GM21423 (cell line): ENCODE measurements around the gene AP2A2.

ENCODE experiments used
- ATAC-seq: cut with Tn5 transposase; IDR thresholded peaks from one replicate; pipeline ENCODE4 v1.9.1; 2021; ENCODE audit warnings: mild to moderate bottlenecking, moderate library complexity; ENCODE audit not compliant: unreplicated experiment

Gene AP2A2

DNA sequence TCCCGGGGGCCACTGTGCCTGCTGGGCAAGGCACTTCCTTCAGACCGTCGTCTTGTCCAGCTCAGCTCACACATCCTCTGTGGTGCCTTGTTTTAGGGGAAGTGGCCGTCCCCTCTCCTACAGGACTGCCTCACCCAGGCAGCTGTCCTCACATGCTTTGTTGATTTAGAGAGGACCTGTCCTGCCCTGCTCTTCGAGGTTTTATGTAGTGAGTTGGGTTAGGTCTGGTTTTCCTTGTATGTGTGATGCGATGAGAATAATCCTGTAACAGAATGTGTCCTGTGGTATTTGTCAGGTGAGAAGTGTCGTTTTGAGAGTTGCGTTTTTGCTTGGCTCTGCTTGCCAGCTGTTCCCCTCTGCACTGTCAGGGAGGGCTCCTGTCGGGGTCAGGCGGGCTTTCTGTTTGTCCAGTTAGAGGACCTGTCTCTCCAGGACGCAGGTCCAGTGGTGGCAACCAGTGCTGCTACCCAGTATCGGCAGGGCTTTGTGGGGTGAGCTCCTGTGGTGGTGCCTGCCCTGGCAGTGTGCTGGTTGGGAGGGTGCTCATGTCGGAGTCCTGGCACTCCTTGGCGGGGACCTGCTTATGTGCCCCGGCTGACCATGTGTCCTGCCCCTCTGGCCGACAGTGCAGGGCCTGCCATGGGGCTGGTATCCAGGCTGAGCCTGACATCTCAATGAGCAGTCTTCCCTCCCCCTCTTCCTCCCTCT, 69.5 kb downstream of the AP2A2 start:
- ATAC-seq, result no peak

DNA sequence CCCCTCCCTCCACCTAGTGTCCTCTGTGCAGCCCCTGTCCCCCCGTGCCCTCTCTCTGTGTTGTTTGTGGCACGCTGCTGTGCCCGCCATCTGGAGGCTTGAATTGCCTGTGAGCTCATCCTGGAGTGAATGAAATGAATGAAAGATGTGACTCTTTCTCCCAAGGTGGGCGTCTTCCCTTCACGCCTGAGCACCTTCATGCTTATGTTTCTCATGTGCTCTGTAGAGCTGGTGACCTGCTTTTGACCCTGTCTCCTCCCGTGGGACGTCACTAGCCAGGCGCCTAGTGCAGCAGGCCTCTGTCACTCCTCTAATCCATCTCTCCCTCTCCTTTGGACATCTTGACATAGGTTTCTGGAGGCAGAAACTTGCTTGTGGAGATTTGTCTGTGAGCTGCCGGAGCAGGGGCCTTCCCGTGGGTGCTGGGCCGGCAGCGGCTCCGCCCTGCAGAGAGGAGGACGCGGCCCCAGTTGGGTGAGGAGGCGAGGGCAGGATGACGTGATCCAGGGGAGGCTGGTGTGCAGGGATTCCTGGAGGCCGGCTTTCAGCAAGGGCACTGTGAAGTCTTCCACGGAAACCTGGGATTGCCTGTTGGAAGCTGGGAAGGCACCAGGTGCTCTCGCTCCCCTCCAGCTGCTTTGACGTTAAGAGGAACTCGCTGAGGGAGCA, 70.2 kb downstream of the AP2A2 start:
- ATAC-seq, result no peak

DNA sequence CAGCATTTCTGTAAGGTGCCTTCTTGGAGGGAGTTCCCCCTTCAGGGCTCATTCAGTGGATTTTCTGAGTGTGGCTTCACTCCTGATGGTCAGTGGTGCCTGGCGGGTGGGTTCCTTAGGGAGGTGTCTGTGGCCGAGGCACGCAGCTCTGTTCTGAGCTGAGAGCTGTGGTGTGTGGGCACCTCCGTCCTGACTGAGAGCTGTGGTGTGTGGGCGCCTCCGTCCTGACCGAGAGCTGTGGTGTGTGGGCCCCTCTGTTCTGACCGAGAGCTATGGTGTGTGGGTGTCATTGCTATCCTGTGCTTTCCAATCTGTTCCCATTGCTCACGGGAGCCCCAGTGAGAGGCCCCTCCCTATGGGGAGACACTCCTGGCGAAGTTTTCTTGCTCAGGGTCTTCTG, 71.0 kb downstream of the AP2A2 start:
- ATAC-seq, result no peak

GRCh38 chr11:997907-998306, 72.2 kb downstream of the AP2A2 start:
- ATAC-seq, result no peak

GRCh38 chr11:999009-999408, 73.3 kb downstream of the AP2A2 start:
- ATAC-seq, result no peak

DNA sequence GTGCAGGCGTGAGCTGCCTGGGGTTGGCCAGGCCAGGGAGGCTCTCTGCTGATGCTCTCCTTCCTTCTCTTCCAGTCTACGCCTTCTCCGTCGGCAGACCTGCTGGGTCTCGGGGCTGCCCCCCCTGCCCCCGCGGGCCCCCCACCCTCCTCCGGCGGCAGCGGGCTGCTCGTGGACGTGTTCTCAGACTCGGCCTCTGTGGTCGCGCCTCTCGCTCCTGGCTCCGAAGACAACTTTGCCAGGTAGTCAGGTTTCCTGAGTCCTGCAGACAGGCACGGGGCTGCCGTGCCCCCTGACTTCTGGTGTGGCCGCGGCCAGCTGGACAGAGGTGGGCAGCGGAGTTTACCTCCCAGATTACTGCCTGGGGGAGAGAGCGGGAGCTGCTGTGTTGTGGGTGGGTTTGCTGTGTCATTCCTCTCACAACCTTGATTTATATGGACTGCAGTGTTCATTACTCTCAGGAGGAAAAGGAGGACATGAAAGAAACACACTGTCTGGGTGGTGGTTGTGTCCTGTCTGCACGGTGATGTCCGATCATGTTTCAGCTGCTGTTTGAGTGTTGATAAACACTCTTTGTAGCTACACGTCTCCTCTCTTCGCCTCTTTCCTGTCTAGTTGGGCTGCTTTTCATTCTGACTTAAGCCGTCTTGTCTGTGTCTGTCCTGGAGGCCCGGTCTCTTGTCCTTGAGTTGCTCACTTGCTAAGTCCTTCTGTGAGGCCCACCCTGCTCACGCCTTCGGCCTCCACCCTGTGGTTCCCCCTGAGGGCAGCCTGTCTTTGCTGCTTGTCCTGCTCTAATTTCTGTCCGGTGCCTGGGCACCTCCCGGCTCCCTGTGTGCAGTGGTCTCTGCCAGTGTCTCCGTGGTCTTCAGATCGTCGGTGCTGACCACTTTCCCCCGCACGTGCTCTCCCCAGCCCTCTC, 74.9 kb downstream of the AP2A2 start:
- no peak for ATAC-seq

DNA sequence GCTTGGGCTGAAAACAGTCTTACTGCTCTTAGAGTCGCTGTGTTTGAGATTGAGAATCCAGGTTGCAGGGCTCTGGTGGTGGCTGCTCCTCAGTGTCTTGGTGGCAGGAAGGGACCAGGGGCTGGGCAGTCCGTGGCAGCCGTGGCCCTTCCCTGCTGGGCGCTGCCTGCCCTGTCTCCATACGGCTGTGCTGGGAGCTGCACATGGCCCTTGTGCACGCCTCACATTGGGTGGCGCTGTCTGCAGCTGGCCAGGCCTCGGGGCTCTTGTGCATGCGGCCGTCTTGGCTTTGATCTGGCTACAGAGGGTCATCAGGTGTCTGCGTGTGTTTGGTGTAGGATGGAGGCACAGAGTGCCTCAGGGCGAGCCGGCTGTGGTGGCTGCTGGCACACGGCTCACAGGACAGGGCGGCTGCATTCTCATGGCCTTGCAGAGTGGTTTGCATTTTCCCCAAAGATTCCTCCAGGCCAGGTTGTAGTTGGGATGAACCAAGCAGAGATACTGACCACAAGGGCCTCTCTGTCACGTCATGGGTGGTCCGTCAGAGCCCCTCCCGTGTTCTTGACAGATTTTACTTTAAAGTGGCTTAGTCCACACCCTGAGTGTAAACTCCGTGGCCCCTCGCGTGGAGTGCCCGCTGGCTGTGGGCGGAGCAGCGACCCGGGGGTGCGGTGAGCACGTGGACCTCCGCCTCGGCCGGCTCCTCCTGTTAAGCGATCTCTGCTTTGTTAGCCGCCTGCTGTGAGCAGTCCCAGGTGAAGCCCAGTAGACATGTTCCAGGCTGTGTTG, 76.1 kb downstream of the AP2A2 start:
- ATAC-seq, result no peak

GRCh38 chr11:1002406-1002984, 76.8 kb downstream of the AP2A2 start:
- no peak for ATAC-seq

DNA sequence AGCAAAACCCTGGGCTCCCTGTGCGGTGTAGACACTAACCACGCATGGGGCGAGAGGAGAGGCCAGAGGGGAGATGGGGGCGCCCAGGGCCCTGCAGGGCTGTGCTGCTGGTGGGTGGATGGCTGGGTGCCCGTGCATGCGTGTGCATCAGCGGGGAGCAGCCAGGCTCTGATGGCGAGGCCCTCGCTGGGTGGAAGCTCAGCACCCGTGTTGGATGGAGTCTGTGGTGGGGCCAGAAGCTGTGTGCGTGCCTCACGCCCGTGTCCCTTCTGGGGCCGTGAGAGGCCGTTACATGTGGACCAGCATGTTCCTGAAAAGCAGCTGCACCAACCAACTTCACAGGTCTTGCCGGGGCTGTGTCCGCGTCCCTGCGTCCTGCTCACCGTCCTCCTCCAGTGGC, 77.5 kb downstream of the AP2A2 start:
- ATAC-seq, result no peak

GRCh38 chr11:1005928-1006327, 80.3 kb downstream of the AP2A2 start:
- ATAC-seq, result no peak

DNA sequence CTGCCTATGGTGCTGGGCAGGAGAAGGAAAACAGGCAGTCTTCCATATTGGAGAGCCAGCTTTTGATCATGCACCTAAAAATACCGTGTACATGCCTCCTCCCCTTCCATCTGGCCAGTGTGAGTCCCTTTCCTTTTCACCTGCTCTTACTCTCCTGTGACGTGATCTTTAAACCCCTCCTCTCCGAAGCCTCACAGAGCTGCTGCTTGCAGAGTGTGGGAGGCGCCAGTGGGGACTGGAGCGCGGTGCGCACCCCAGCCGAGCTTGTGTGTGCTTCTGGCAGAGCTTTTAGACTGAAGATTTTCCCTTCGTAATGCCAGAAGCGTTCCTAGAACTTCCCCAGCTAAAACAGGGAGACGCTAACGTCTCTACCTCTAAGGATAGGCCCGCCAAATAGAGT, 81.1 kb downstream of the AP2A2 start:
- no peak for ATAC-seq

DNA sequence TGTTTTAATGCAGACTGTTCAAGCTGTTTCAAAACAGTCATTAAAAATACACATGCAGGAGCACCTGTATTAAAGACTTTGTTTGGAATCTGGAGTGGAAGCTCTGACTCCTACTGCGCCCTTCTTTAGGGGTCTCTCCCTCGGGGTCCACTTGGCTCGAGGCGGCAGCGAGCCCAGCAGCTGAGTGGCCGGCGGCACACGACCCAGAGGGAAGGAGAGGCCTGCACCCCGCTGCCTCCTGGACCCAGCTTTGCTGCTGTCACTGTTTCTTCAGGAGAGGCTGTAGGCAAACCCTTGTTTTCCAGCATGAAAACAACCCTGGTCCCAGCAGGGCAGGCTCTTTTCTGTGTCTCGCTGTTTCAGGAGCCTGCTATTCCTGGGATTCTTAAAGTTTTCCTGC, 81.6 kb downstream of the AP2A2 start:
- ATAC-seq, result no peak

GRCh38 chr11:1008001-1008802, 82.5 kb downstream of the AP2A2 start:
- no peak for ATAC-seq

- no peak for ATAC-seq
Observed at GRCh38 chr11:1008803-1009145, 83.1 kb downstream of the AP2A2 start.

DNA sequence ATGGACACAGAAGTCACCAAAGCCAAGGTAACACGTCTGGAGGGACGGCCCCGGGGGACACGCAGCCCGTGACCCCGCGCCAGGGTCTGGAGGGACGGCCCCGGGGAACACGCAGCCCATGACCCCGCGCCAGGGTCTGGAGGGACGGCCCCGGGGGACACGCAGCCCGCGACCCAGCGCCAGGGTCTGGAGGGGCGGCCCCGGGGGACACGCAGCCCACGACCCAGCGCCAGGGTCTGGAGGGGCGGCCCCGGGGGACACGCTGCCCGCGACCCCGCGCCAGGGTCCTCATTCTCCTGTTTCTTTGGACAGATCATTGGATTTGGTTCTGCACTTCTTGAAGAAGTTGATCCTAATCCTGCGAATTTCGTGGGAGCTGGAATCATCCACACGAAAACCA, 83.7 kb downstream of the AP2A2 start:
- no peak for ATAC-seq

GRCh38 chr11:1009991-1010390, 84.3 kb downstream of the AP2A2 start:
- no peak for ATAC-seq

DNA sequence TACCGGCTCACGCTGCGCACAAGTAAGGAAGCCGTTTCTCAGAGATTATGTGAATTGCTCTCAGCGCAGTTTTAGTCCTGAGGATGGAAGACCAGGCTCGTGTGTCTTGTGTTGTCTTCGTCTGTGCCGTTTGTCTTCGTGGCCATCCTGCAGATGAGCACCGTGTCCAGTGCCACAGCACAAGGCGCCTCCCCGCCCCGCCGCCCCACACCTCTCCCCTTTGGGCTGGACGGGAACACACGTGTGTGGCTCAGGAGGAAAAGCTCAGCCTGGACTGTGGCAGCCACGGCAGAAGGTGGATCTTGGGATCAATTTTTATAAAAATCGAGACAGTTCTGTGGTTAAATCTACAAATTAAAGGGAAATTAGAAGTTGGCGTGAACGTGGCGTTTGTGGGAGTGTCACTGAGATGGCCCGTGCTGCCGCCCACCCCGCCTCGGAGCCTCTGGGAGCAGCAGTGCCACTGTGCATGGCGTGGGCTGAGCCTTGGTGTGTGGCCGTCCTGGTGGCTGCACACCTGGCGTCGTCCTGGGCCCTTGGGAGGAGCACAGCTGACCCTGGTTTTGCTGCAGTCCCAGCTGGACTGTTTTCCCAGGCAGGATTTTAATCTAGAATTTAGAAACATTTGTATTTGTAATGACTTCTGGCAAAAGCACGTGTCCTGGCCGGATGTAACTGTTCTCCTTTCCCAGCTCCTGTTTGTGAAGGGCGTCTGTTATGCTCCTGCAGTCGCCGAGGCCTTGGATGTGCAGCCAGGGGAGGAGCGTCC, 85.1 kb downstream of the AP2A2 start:
- no peak for ATAC-seq

- ATAC-seq, result no peak
Observed at GRCh38 chr11:1011320-1011698, 85.6 kb downstream of the AP2A2 start.

DNA sequence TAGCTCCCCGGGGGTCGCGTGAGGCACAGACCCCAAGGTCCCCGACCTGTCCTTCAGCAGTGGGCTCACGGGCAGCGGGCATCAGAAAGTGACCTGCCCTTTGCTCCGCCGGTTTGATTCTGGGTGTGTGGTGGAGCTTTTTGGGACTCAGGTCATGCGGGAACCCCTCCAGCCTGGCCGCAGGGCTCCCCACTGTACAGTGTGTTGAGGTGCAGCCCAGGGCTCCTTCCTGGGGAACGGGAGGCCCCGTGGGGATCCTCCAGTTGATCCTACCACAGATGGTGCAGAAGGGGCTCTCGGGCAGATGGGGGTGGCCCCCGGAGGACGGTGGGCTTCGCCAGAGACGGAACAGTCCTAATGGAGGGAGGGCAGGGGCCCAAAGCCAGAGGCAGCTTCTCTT, 86.6 kb downstream of the AP2A2 start:
- ATAC-seq, result no peak
